ENCODE measurements around the gene NPHP1. TPM values are rescaled to one million over a fixed set of nuclear protein-coding genes. Genes with fewer than 3 reads are reported as not detected.

NPHP1 gene
- total RNA-seq, 2 donors from 2014 or later = 8.4 to 10.6 TPM

GRCh38 chr2:110173523-110173922 lies 31.3 kb downstream of the NPHP1 start:
- Histone ChIP-seq H3K27ac (ENCODE audit: low read depth, low read length) (no peak overlapping the region), H3K9ac (ENCODE audit: extremely low read depth, low read length, poor library complexity, severe bottlenecking) (no peak overlapping the region), H3K36me3 (ENCODE audit: control insufficient read depth, insufficient read depth, low read length) (no peaks in the 10 kb centered on the region), H3K4me1 (ENCODE audit: control insufficient read depth, insufficient read depth, low read length) (no peaks in the 10 kb centered on the region), H3K9me3 (ENCODE audit: control insufficient read depth, low read length) (no peaks in the 10 kb centered on the region), H3K27me3 (ENCODE audit: control insufficient read depth, insufficient read depth, low read length, poor library complexity, severe bottlenecking) (no peaks in the 10 kb centered on the region), H3K4me3 (ENCODE audit: low read length) (no peak overlapping the region)
- H3K36me3 Mint-ChIP-seq (ENCODE audit: low read depth) = no peaks in the 10 kb centered on the region
- H3K27ac Mint-ChIP-seq = no peak overlapping the region
- H3K9me3 Mint-ChIP-seq = no peaks in the 10 kb centered on the region
- H3K4me3 Mint-ChIP-seq = no peak overlapping the region
- no CpG with 5 or more reads among the region's 1 CpG for WGBS, 2 experiments (ENCODE audit: insufficient coverage in 1 of 2, insufficient read length in 1 of 2)
- H3K4me1 Mint-ChIP-seq = no peaks in the 10 kb centered on the region
- TF ChIP-seq, protein P1, sequence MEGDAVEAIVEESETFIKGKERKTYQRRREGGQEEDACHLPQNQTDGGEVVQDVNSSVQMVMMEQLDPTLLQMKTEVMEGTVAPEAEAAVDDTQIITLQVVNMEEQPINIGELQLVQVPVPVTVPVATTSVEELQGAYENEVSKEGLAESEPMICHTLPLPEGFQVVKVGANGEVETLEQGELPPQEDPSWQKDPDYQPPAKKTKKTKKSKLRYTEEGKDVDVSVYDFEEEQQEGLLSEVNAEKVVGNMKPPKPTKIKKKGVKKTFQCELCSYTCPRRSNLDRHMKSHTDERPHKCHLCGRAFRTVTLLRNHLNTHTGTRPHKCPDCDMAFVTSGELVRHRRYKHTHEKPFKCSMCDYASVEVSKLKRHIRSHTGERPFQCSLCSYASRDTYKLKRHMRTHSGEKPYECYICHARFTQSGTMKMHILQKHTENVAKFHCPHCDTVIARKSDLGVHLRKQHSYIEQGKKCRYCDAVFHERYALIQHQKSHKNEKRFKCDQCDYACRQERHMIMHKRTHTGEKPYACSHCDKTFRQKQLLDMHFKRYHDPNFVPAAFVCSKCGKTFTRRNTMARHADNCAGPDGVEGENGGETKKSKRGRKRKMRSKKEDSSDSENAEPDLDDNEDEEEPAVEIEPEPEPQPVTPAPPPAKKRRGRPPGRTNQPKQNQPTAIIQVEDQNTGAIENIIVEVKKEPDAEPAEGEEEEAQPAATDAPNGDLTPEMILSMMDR (conservative IDR thresholded peaks at IDR 0.05) = no peak
- no peaks in the 10 kb centered on the region for H3K27me3 Mint-ChIP-seq (ENCODE audit: insufficient read depth)
- no peak for DNase-seq

- DNase-seq = no peak
- Mint-ChIP-seq H3K4me1 (peaks cover 2% of the 10 kb centered on the region), H3K4me3 (no peak overlapping the region), H3K27ac (no peak overlapping the region), H3K27me3 (ENCODE audit: insufficient read depth) (no peaks in the 10 kb centered on the region), H3K9me3 (no peaks in the 10 kb centered on the region), H3K36me3 (ENCODE audit: low read depth) (no peaks in the 10 kb centered on the region)
- Histone ChIP-seq H3K36me3 (ENCODE audit: control insufficient read depth, insufficient read depth, low read length) (no peaks in the 10 kb centered on the region), H3K4me1 (ENCODE audit: control insufficient read depth, insufficient read depth, low read length) (no peaks in the 10 kb centered on the region), H3K27me3 (ENCODE audit: control insufficient read depth, insufficient read depth, low read length, poor library complexity, severe bottlenecking) (no peaks in the 10 kb centered on the region), H3K9me3 (ENCODE audit: control insufficient read depth, low read length) (no peaks in the 10 kb centered on the region), H3K4me3 (ENCODE audit: low read length) (no peak overlapping the region), H3K27ac (ENCODE audit: low read depth, low read length) (no peak overlapping the region), H3K9ac (ENCODE audit: extremely low read depth, low read length, poor library complexity, severe bottlenecking) (no peak overlapping the region)
- WGBS, 2 experiments (ENCODE audit: insufficient coverage in 1 of 2, insufficient read length in 1 of 2) = 91 to 94% methylated on average over 5 to 6 of the region's 6 CpGs
- TF ChIP-seq, protein P1 (conservative IDR thresholded peaks at IDR 0.05) = no peak
Measured at GRCh38 chr2:110172506-110172905, 32.3 kb downstream of the NPHP1 start.

- Mint-ChIP-seq H3K4me1 (peaks cover 10% of the 10 kb centered on the region), H3K9me3 (no peaks in the 10 kb centered on the region), H3K4me3 (no peak overlapping the region), H3K27me3 (ENCODE audit: insufficient read depth) (no peaks in the 10 kb centered on the region), H3K27ac (no peak overlapping the region), H3K36me3 (ENCODE audit: low read depth) (no peaks in the 10 kb centered on the region)
- Histone ChIP-seq H3K4me3 (ENCODE audit: low read length) (no peak overlapping the region), H3K4me1 (ENCODE audit: control insufficient read depth, insufficient read depth, low read length) (no peaks in the 10 kb centered on the region), H3K27me3 (ENCODE audit: control insufficient read depth, insufficient read depth, low read length, poor library complexity, severe bottlenecking) (no peaks in the 10 kb centered on the region), H3K36me3 (ENCODE audit: control insufficient read depth, insufficient read depth, low read length) (no peaks in the 10 kb centered on the region), H3K9ac (ENCODE audit: extremely low read depth, low read length, poor library complexity, severe bottlenecking) (no peak overlapping the region), H3K9me3 (ENCODE audit: control insufficient read depth, low read length) (no peaks in the 10 kb centered on the region), H3K27ac (ENCODE audit: low read depth, low read length) (no peak overlapping the region)
- 88 to 92% methylated on average over 3 of the region's 3 CpGs for WGBS, 2 experiments (ENCODE audit: insufficient coverage in 1 of 2, insufficient read length in 1 of 2)
- DNase-seq = no peak
- TF ChIP-seq, protein P1 (conservative IDR thresholded peaks at IDR 0.05) = no peak
Measured at GRCh38 chr2:110170102-110170501, 34.7 kb downstream of the NPHP1 start.
